Urothelium cell line (cell line): ENCODE results near the gene GRIA1.

ENCODE experiments used
- DNase-seq: peaks from one replicate; pipeline ENCODE4 v3.0.0; 2011; ENCODE audit warnings: low spot score, mixed read lengths
- FAIRE-seq: peaks from 2 replicates; lab custom pipeline; 2011; peaks lifted over from hg19 to GRCh38; lab: Jason Lieb, UNC

GRIA1 gene

GRCh38 chr5:153770066-153770465 is 279.6 kb downstream of the GRIA1 start:
- no peak for FAIRE-seq

GRCh38 chr5:153774686-153775085 is 284.2 kb downstream of the GRIA1 start:
- FAIRE-seq (no peak), DNase-seq (no peak)

More at GRCh38 chr5:153770066-153770465, 279.6 kb downstream of the GRIA1 start:
- no peak for DNase-seq

GRCh38 chr5:153775923-153776322 is 285.5 kb downstream of the GRIA1 start:
- DNase-seq = no peak
- FAIRE-seq = no peak

- DNase-seq = no peak
- FAIRE-seq = no peak
Observed at GRCh38 chr5:153777681-153778581, 287.5 kb downstream of the GRIA1 start.

GRCh38 chr5:153779836-153780235 is 289.4 kb downstream of the GRIA1 start:
- DNase-seq (no peak), FAIRE-seq (no peak)

GRCh38 chr5:153780876-153781705 is 290.6 kb downstream of the GRIA1 start:
- FAIRE-seq (no peak), DNase-seq (no peak)

GRCh38 chr5:153782589-153783361 is 292.3 kb downstream of the GRIA1 start:
- peak; percentile 62 for DNase-seq
- FAIRE-seq = no peak

GRCh38 chr5:153783362-153783658 is 292.8 kb downstream of the GRIA1 start:
- no peak for DNase-seq
- no peak for FAIRE-seq

- no peak for DNase-seq
- FAIRE-seq = no peak
Observed at GRCh38 chr5:153784277-153784676, 293.8 kb downstream of the GRIA1 start.

GRCh38 chr5:153791339-153791738 is 300.9 kb downstream of the GRIA1 start:
- FAIRE-seq (no peak), DNase-seq (no peak)

GRCh38 chr5:153792305-153792704 is 301.8 kb downstream of the GRIA1 start:
- no peak for DNase-seq
- FAIRE-seq = no peak

- FAIRE-seq (no peak), DNase-seq (no peak)
Observed at GRCh38 chr5:153793699-153794098, 303.2 kb downstream of the GRIA1 start.

- peak; percentile 13 for DNase-seq
- FAIRE-seq = no peak
Observed at GRCh38 chr5:153794327-153794726, 303.9 kb downstream of the GRIA1 start.

- FAIRE-seq (no peak), DNase-seq (no peak)
Observed at GRCh38 chr5:153796527-153796926, 306.1 kb downstream of the GRIA1 start.

- no peak for FAIRE-seq
Observed at GRCh38 chr5:153797484-153797883, 307.0 kb downstream of the GRIA1 start.

GRCh38 chr5:153798830-153799229 is 308.4 kb downstream of the GRIA1 start:
- FAIRE-seq (no peak), DNase-seq (no peak)

More at GRCh38 chr5:153797484-153797883, 307.0 kb downstream of the GRIA1 start:
- DNase-seq = no peak

GRCh38 chr5:153799466-153799865 is 309.0 kb downstream of the GRIA1 start:
- no peak for FAIRE-seq
- no peak for DNase-seq

GRCh38 chr5:153802050-153802821 is 311.8 kb downstream of the GRIA1 start:
- no peak for DNase-seq
- peak; percentile 59 for FAIRE-seq

GRCh38 chr5:153807801-153808200 is 317.3 kb downstream of the GRIA1 start:
- DNase-seq (no peak), FAIRE-seq (no peak)

GRCh38 chr5:153809166-153809565 is 318.7 kb downstream of the GRIA1 start:
- DNase-seq = no peak
- FAIRE-seq = no peak
